Peyer's patch (tissue), 4 donors: ENCODE measurements around the gene ITM2C.

Experiments
- CTCF ChIP-seq, 6 experiments: fragments of 450-650 bp in 4 of 6; fragments of 200-600 bp in 2 of 6; sonication (generic) in 1 of 6; IDR thresholded peaks; one replicate each; pipeline ENCODE4 v1.5.1; 2017 to 2019; ENCODE audit warnings: antibody characterized with exemption in 6 of 6, mild to moderate bottlenecking in 3 of 6, moderate library complexity in 1 of 6
- POLR2A ChIP-seq, 2 donors: fragments of 450-650 bp; IDR thresholded peaks; one replicate each; pipeline ENCODE4 v1.5.1; 2017; ENCODE audit warnings: antibody characterized with exemption in 2 of 2, mild to moderate bottlenecking in 2 of 2, moderate library complexity in 2 of 2

- no peak for TF ChIP-seq CTCF (IDR thresholded peaks at IDR 0.05)
- TF ChIP-seq POLR2A (IDR thresholded peaks at IDR 0.05) = no peak
These were observed 24.4 kb upstream of the ITM2C start for GRCh38 chr2:230840301-230840700.
